A549 (cell line): Measurements from ENCODE around the gene ARRDC3. TPM values are rescaled to one million over a fixed set of nuclear protein-coding genes. Genes with fewer than 3 reads are reported as not detected.

ENCODE experiments used
- ATAC-seq, 2 experiments: fragments of 200-7000 bp in 1 of 2; fragments of >200 bp in 1 of 2; cut with Nextera tagmentation in 1 of 2; cut with Tn5 transposase in 1 of 2; 3 replicates each; pipeline versions ENCODE4 v1.8.0 to v1.9.1; 2018 to 2020; ENCODE audit warnings: mild to moderate bottlenecking in 1 of 2, moderate library complexity in 1 of 2
- CTCF ChIA-PET: fragments of 300-600 bp; sonication (Branson Sonifier 250); formaldehyde crosslinking; extraction: SDS; loops from one replicate; lab custom pipeline; 2021; ENCODE audit warnings: antibody characterized with exemption, inconsistent platforms; lab: Yijun Ruan, JAX
- POLR2A ChIA-PET: fragments of 350-600 bp; formaldehyde crosslinking; extraction: SDS; loops from one replicate; lab custom pipeline; 2021; ENCODE audit warnings: antibody characterized with exemption, inconsistent platforms; lab: Yijun Ruan, JAX
- DNase-seq, 2 experiments: peaks; one replicate each; pipeline versions ENCODE4 v3.0.0 to v3.0.0-alpha.2; 2011 to 2016; ENCODE audit warnings: low read depth in 1 of 2, low spot score in 1 of 2
- FAIRE-seq: peaks from 2 replicates; lab custom pipeline; 2011; peaks lifted over from hg19 to GRCh38; lab: Jason Lieb, UNC
- H3K27ac ChIP-seq, 2 experiments: fragments of >200 bp; sonication (Bioruptor Twin); formaldehyde crosslinking; 3 replicates each; pipeline ENCODE4 v1.5.1; 2016 to 2017
- H3K4me1 ChIP-seq: fragments of >200 bp; sonication (Bioruptor Twin); formaldehyde crosslinking; 3 replicates; pipeline ENCODE4 v1.6.1; 2016
- H3K4me2 ChIP-seq: fragments of >200 bp; sonication (Bioruptor Twin); formaldehyde crosslinking; 3 replicates; pipeline ENCODE4 v1.6.1; 2016
- H3K4me3 ChIP-seq: fragments of >200 bp; sonication (Bioruptor Twin); formaldehyde crosslinking; 3 replicates; pipeline ENCODE4 v1.5.1; 2016
- H3K9me3 ChIP-seq: fragments of >200 bp; sonication (Bioruptor Twin); formaldehyde crosslinking; 3 replicates; pipeline ENCODE4 v1.6.1; 2016
- CBX8 ChIP-seq: fragments of 200-600 bp; sonication (generic); IDR thresholded peaks from 2 replicates; pipeline ENCODE4 v1.6.1; 2016
- EHMT2 ChIP-seq: fragments of 200-600 bp; sonication (generic); IDR thresholded peaks from 2 replicates; pipeline ENCODE4 v1.6.1; 2016; ENCODE audit warnings: antibody characterized with exemption, low read depth, mild to moderate bottlenecking, moderate library complexity
- FOSL2 ChIP-seq, 2 experiments: fragments of 450-650 bp in 1 of 2; fragments of >200 bp in 1 of 2; sonication (Bioruptor Twin) in 1 of 2; formaldehyde crosslinking; IDR thresholded peaks; 2 replicates each; pipeline versions ENCODE4 v1.5.0 to v1.6.1; 2016 to 2020; ENCODE audit warnings: mild to moderate bottlenecking in 1 of 2, moderate library complexity in 1 of 2
- GATA3 ChIP-seq: IDR thresholded peaks from 2 replicates; pipeline ENCODE4 v1.6.1; 2012; ENCODE audit warnings: borderline replicate concordance
- HEYL ChIP-seq: fragments of 250-450 bp; sonication (Bioruptor Pico); IDR thresholded peaks from 2 replicates; pipeline ENCODE4 v1.8.0; 2021; ENCODE audit warnings: mild to moderate bottlenecking, moderate library complexity
- HOXB13 ChIP-seq: fragments of 250-450 bp; sonication (Bioruptor Pico); IDR thresholded peaks from 2 replicates; pipeline ENCODE4 v1.5.0; 2020; ENCODE audit warnings: low read depth, mild to moderate bottlenecking, moderate library complexity
- JUNB ChIP-seq: fragments of >200 bp; sonication (Bioruptor Twin); formaldehyde crosslinking; IDR thresholded peaks from 2 replicates; pipeline ENCODE4 v1.6.1; 2016
- KDM1A ChIP-seq: fragments of 200-600 bp; sonication (generic); IDR thresholded peaks from 2 replicates; pipeline ENCODE4 v1.6.1; 2016; ENCODE audit warnings: low read depth, mild to moderate bottlenecking
- KDM5A ChIP-seq: fragments of 200-600 bp; sonication (generic); IDR thresholded peaks from 2 replicates; pipeline ENCODE4 v1.6.1; 2016; ENCODE audit warnings: antibody characterized with exemption, mild to moderate bottlenecking
- MAZ ChIP-seq: fragments of 150-350 bp; IDR thresholded peaks from 2 replicates; pipeline ENCODE4 v1.6.1; 2014; ENCODE audit warnings: antibody characterized with exemption, low read depth, low read length, borderline replicate concordance
- MYC ChIP-seq: IDR thresholded peaks from 2 replicates; pipeline ENCODE4 v1.6.1; 2012; ENCODE audit warnings: mild to moderate bottlenecking, inconsistent platforms, low read length, improper control_type of control experiment, borderline replicate concordance
- NFE2L2 ChIP-seq: fragments of 150-350 bp; conservative IDR thresholded peaks from 2 replicates; pipeline ENCODE4 v1.6.1; 2014; ENCODE audit warnings: low read length
- NR3C1 ChIP-seq: fragments of >200 bp; sonication (Bioruptor Twin); formaldehyde crosslinking; IDR thresholded peaks from 3 replicates; pipeline ENCODE4 v1.6.1; 2017
- POLR2A ChIP-seq: IDR thresholded peaks from 2 replicates; pipeline ENCODE4 v1.6.1; 2012; ENCODE audit warnings: mild to moderate bottlenecking, low read length
- POLR2AphosphoS2 ChIP-seq: conservative IDR thresholded peaks from 2 replicates; pipeline ENCODE4 v1.6.1; 2012; ENCODE audit warnings: low read length, improper control_type of control experiment, inconsistent platforms
- RNF2 ChIP-seq: fragments of 200-600 bp; sonication (generic); IDR thresholded peaks from 2 replicates; pipeline ENCODE4 v1.6.1; 2016; ENCODE audit warnings: low read depth, mild to moderate bottlenecking, antibody characterized with exemption, moderate library complexity, borderline replicate concordance
- SMC3 ChIP-seq: fragments of >200 bp; sonication (Bioruptor Twin); formaldehyde crosslinking; IDR thresholded peaks from 3 replicates; pipeline ENCODE4 v1.6.1; 2018; ENCODE audit warnings: inconsistent platforms
- SREBF2 ChIP-seq: fragments of 450-650 bp; IDR thresholded peaks from 2 replicates; pipeline ENCODE4 v1.6.1; 2014; ENCODE audit warnings: mild to moderate bottlenecking, moderate library complexity
- WGBS: methylation state at CpG from one replicate; pipeline ENCODE4 v1.1.6; 2017; ENCODE audit errors: missing lambda C conversion rate; 5-methylcytosine and 5-hydroxymethylcytosine counted together
- polyA plus RNA-seq, 4 experiments: library from polyadenylated mRNA; depleted of rRNA in 3 of 4; stranded (reverse); fragments of >200 nt; fragmentation: RNase III in 1 of 4; extraction: RNeasy Plus Mini Kit Qiagen cat#74134 plus additional on column Dnase treatment in 1 of 4; gene quantifications; 2 replicates in 3 of 4; 3 replicates in 1 of 4; pipeline ENCODE4 v1.2.3, GENCODE V29; 2011 to 2017
- TF ChIP-seq, protein P1 (sequence below): fragments of >200 bp; sonication (Bioruptor Twin); formaldehyde crosslinking; IDR thresholded peaks from 3 replicates; pipeline ENCODE4 v1.5.1; 2016
- TF ChIP-seq, protein P2 (sequence below): fragments of >200 bp; sonication (Bioruptor Twin); formaldehyde crosslinking; IDR thresholded peaks from 3 replicates; pipeline ENCODE4 v1.6.1; 2016
- TF ChIP-seq, protein P3 (sequence below): fragments of 250-450 bp; sonication (Bioruptor Pico); IDR thresholded peaks from 2 replicates; pipeline ENCODE4 v1.5.0; 2021; ENCODE audit warnings: mild to moderate bottlenecking, moderate library complexity, borderline replicate concordance
- TF ChIP-seq, protein P4 (sequence below): fragments of 200-600 bp; sonication (generic); IDR thresholded peaks from 2 replicates; pipeline ENCODE4 v1.6.1; 2016; ENCODE audit warnings: antibody characterized with exemption, mild to moderate bottlenecking, moderate library complexity

ARRDC3 gene
- polyA plus RNA-seq, 2 of the 4 experiments (the other 2 are of a cell fraction), result 9.9 to 36.3 TPM

DNA sequence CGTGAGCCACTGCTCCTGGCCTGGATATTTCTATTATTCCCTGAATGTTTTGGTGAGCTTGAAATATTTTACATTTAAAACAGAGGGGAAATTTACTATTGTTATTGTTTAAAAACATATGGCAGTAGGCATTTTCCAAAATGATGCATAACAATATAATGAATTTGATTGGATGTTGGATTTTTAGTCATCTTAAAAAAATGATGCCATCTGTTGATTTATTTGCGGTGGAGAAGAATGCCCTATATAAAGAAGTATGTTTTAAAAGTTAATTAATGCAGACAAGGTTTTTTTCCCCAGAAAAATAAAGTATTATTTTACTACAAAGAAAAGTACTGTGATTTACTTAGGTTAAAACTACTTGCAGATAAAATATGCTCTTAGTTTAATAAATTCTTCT, 33.4 kb upstream of the ARRDC3 start:
- no peak overlapping the region for H3K27ac ChIP-seq
- no peak for DNase-seq
- ChIA-PET CTCF (interaction anchor here (2.1 to 6.5 kb wide), 5 partner anchors 13 to 612 kb away, joined by 12 to 71 read pairs (median 45); no protein-coding TSS in a partner anchor), POLR2A (no interaction called here)
- TF ChIP-seq, protein P1, sequence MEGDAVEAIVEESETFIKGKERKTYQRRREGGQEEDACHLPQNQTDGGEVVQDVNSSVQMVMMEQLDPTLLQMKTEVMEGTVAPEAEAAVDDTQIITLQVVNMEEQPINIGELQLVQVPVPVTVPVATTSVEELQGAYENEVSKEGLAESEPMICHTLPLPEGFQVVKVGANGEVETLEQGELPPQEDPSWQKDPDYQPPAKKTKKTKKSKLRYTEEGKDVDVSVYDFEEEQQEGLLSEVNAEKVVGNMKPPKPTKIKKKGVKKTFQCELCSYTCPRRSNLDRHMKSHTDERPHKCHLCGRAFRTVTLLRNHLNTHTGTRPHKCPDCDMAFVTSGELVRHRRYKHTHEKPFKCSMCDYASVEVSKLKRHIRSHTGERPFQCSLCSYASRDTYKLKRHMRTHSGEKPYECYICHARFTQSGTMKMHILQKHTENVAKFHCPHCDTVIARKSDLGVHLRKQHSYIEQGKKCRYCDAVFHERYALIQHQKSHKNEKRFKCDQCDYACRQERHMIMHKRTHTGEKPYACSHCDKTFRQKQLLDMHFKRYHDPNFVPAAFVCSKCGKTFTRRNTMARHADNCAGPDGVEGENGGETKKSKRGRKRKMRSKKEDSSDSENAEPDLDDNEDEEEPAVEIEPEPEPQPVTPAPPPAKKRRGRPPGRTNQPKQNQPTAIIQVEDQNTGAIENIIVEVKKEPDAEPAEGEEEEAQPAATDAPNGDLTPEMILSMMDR, result no peak
- TF ChIP-seq POLR2AphosphoS2 (no peak), MYC (no peak), KDM1A (no peak), GATA3 (no peak), POLR2A (no peak), JUNB (no peak)
- TF ChIP-seq, protein P2, sequence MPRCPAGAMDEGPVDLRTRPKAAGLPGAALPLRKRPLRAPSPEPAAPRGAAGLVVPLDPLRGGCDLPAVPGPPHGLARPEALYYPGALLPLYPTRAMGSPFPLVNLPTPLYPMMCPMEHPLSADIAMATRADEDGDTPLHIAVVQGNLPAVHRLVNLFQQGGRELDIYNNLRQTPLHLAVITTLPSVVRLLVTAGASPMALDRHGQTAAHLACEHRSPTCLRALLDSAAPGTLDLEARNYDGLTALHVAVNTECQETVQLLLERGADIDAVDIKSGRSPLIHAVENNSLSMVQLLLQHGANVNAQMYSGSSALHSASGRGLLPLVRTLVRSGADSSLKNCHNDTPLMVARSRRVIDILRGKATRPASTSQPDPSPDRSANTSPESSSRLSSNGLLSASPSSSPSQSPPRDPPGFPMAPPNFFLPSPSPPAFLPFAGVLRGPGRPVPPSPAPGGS, result no peak
- TF ChIP-seq, protein P3, sequence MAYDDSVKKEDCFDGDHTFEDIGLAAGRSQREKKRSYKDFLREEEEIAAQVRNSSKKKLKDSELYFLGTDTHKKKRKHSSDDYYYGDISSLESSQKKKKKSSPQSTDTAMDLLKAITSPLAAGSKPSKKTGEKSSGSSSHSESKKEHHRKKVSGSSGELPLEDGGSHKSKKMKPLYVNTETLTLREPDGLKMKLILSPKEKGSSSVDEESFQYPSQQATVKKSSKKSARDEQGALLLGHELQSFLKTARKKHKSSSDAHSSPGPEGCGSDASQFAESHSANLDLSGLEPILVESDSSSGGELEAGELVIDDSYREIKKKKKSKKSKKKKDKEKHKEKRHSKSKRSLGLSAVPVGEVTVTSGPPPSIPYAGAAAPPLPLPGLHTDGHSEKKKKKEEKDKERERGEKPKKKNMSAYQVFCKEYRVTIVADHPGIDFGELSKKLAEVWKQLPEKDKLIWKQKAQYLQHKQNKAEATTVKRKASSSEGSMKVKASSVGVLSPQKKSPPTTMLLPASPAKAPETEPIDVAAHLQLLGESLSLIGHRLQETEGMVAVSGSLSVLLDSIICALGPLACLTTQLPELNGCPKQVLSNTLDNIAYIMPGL (CRISPR knock-in tag), result no peak
- H3K4me1 ChIP-seq, result peaks cover 24% of the 10 kb centered on the region
- no peaks in the 10 kb centered on the region for H3K9me3 ChIP-seq
- no peak overlapping the region for H3K4me2 ChIP-seq
- 93% methylated on average over 2 of the region's 2 CpGs for WGBS
- ATAC-seq, result no peak
- FAIRE-seq, result no peak
- no peak overlapping the region for H3K4me3 ChIP-seq

DNA sequence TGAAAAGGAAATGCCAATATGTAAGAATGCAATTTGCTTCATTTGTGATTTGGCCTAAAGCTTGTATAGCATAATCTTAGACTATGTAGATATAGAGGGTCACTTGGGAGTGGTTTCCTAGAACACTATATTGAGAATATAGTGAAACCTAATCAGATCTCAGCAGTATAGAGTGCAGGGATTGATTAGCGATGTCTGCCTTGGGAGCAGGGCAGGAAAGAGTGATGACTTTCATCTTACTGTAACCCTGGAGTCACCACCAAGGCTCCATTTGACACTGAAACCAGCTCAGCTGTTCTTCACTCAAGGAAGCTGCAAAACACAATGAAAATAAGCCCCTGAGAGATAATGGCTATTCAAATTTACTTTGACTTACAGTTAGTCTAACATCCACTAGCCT, 26.2 kb upstream of the ARRDC3 start:
- no peak for TF ChIP-seq HEYL (CRISPR knock-in tag)
- TF ChIP-seq SREBF2, result no peak
- TF ChIP-seq, protein P1, result no peak
- no peak for TF ChIP-seq KDM5A
- TF ChIP-seq CBX8, result no peak
- no peak for TF ChIP-seq NFE2L2
- TF ChIP-seq NR3C1, result no peak
- TF ChIP-seq HOXB13 (CRISPR knock-in tag), result no peak
- TF ChIP-seq FOSL2 (IDR thresholded peaks at IDR 0.05), result no peak
- no peak for TF ChIP-seq FOSL2 (CRISPR knock-in tag; IDR thresholded peaks at IDR 0.05)
- TF ChIP-seq SMC3, result no peak
- TF ChIP-seq RNF2, result no peak
- TF ChIP-seq MAZ, result no peak
- TF ChIP-seq, protein P4, sequence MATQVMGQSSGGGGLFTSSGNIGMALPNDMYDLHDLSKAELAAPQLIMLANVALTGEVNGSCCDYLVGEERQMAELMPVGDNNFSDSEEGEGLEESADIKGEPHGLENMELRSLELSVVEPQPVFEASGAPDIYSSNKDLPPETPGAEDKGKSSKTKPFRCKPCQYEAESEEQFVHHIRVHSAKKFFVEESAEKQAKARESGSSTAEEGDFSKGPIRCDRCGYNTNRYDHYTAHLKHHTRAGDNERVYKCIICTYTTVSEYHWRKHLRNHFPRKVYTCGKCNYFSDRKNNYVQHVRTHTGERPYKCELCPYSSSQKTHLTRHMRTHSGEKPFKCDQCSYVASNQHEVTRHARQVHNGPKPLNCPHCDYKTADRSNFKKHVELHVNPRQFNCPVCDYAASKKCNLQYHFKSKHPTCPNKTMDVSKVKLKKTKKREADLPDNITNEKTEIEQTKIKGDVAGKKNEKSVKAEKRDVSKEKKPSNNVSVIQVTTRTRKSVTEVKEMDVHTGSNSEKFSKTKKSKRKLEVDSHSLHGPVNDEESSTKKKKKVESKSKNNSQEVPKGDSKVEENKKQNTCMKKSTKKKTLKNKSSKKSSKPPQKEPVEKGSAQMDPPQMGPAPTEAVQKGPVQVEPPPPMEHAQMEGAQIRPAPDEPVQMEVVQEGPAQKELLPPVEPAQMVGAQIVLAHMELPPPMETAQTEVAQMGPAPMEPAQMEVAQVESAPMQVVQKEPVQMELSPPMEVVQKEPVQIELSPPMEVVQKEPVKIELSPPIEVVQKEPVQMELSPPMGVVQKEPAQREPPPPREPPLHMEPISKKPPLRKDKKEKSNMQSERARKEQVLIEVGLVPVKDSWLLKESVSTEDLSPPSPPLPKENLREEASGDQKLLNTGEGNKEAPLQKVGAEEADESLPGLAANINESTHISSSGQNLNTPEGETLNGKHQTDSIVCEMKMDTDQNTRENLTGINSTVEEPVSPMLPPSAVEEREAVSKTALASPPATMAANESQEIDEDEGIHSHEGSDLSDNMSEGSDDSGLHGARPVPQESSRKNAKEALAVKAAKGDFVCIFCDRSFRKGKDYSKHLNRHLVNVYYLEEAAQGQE, result no peak
- TF ChIP-seq EHMT2, result no peak
- ATAC-seq (no peak), DNase-seq (no peak), FAIRE-seq (no peak)
- WGBS, result 100% methylated on average over 1 of the region's 1 CpG
- CTCF ChIA-PET, result interaction anchor here (0.6 to 3.4 kb wide), 4 partner anchors 10 to 547 kb away, joined by 3 to 19 read pairs (median 6); no protein-coding TSS in a partner anchor
- H3K27ac ChIP-seq, result no peak overlapping the region
- no peak overlapping the region for H3K4me3 ChIP-seq
- no peak overlapping the region for H3K4me2 ChIP-seq
- no peaks in the 10 kb centered on the region for H3K9me3 ChIP-seq
- peaks cover 9% of the 10 kb centered on the region for H3K4me1 ChIP-seq
- POLR2A ChIA-PET, result no interaction called here
